HepG2 (cell line): ENCODE results near the gene ERBB4. TPM values are rescaled to one million over a fixed set of nuclear protein-coding genes. Genes with fewer than 3 reads are reported as not detected.

Experiments used
- ATAC-seq: fragments of 200-7000 bp; cut with Tn5 transposase; 3 replicates; pipeline ENCODE4 v1.9.1; 2020; ENCODE audit warnings: mild to moderate bottlenecking, moderate library complexity
- BruUV-seq: library from RNA; stranded (reverse); fragments of 400-500 nt; replicated peaks from 2 replicates; lab custom pipeline; 2021; lab: Mats Ljungman, UMichigan
- CTCF ChIA-PET: fragments of 300-600 bp; formaldehyde crosslinking; extraction: SDS; loops from one replicate; lab custom pipeline; 2021; ENCODE audit warnings: low total read pairs, inconsistent platforms, low intra/inter-chr PET ratio; lab: Yijun Ruan, JAX
- POLR2A ChIA-PET: fragments of 350-600 bp; sonication (Branson Sonifier 250); formaldehyde crosslinking; loops from one replicate; lab custom pipeline; 2020; ENCODE audit warnings: antibody characterized with exemption, inconsistent platforms; lab: Yijun Ruan, JAX
- DNase-seq: peaks from one replicate; pipeline ENCODE4 v3.0.0-alpha.2; 2015; ENCODE audit warnings: low spot score
- FAIRE-seq: peaks from 3 replicates; lab custom pipeline; 2011; peaks lifted over from hg19 to GRCh38; lab: Jason Lieb, UNC
- H2AFZ ChIP-seq: one replicate; pipeline ENCODE4 v1.6.1; 2011; ENCODE audit warnings: low read length, inconsistent platforms
- H3K27ac ChIP-seq: fragments of 300-600 bp; 3 replicates; pipeline ENCODE4 v1.8.0; 2011; ENCODE audit warnings: mixed run types, mild to moderate bottlenecking, mixed read lengths, low read length, inconsistent platforms; ENCODE audit not compliant: insufficient read depth; ENCODE audit errors: extremely low read length
- H3K27me3 ChIP-seq, 2 experiments: fragments of 200-600 bp in 1 of 2; 2 replicates in 1 of 2; 3 replicates in 1 of 2; pipeline versions ENCODE4 v1.6.0 to v1.8.0; 2011; ENCODE audit warnings: low read length in 2 of 2, mild to moderate bottlenecking in 2 of 2, moderate library complexity in 2 of 2, inconsistent platforms in 1 of 2; ENCODE audit not compliant: insufficient read depth in 2 of 2, control insufficient read depth in 1 of 2
- H3K36me3 ChIP-seq, 2 experiments: fragments of 200-600 bp in 1 of 2; replicated peaks in 1 of 2; 2 replicates in 1 of 2; 3 replicates in 1 of 2; pipeline versions ENCODE4 v1.5.1 to v1.8.0; 2011; ENCODE audit warnings: low read length in 2 of 2, inconsistent platforms in 1 of 2; ENCODE audit not compliant: insufficient read depth in 2 of 2, control insufficient read depth in 1 of 2
- H3K4me1 ChIP-seq: 2 replicates; pipeline ENCODE4 v1.5.1; 2012; ENCODE audit warnings: low read length, inconsistent platforms; ENCODE audit not compliant: insufficient read depth
- H3K4me2 ChIP-seq: 2 replicates; pipeline ENCODE4 v1.6.0; 2011; ENCODE audit warnings: low read depth, low read length, inconsistent platforms
- H3K4me3 ChIP-seq, 3 experiments: fragments of 200-600 bp in 1 of 3; sonication (generic), shearing (Covaris generic) in 1 of 3; replicated peaks in 1 of 3; 2 replicates each; pipeline ENCODE4 v1.5.1; 2011 to 2016; ENCODE audit warnings: low read length in 3 of 3, inconsistent platforms in 2 of 3, low read depth in 2 of 3, mild to moderate bottlenecking in 2 of 3, control low read depth in 1 of 3, mixed read lengths in 1 of 3; ENCODE audit not compliant: insufficient read depth in 1 of 3
- H3K79me2 ChIP-seq: one replicate; pipeline ENCODE4 v1.6.1; 2011; ENCODE audit warnings: low read length, inconsistent platforms; ENCODE audit not compliant: insufficient read depth
- H3K9ac ChIP-seq: 2 replicates; pipeline ENCODE4 v1.6.0; 2011; ENCODE audit warnings: mild to moderate bottlenecking, low read depth, low read length, inconsistent platforms; ENCODE audit not compliant: insufficient read depth
- H3K9me3 ChIP-seq: 2 replicates; pipeline ENCODE4 v1.5.1; 2012; ENCODE audit warnings: mild to moderate bottlenecking, low read length
- H4K20me1 ChIP-seq: 2 replicates; pipeline ENCODE4 v1.6.0; 2011; ENCODE audit warnings: inconsistent platforms, mild to moderate bottlenecking, low read length, moderate library complexity; ENCODE audit not compliant: insufficient read depth
- BCLAF1 ChIP-seq: fragments of 450-650 bp; IDR thresholded peaks from 2 replicates; pipeline ENCODE4 v1.6.1; 2017; ENCODE audit warnings: mild to moderate bottlenecking
- CENPBD1 ChIP-seq: sonication (generic); formaldehyde crosslinking; IDR thresholded peaks from 2 replicates; pipeline ENCODE4 v1.8.0; 2022; ENCODE audit warnings: missing genetic modification reagents, low read depth, mild to moderate bottlenecking, borderline replicate concordance
- FOXO1 ChIP-seq: sonication (generic); formaldehyde crosslinking; IDR thresholded peaks from 2 replicates; pipeline ENCODE4 v1.4.0; 2020; ENCODE audit warnings: missing genetic modification reagents
- HNF1A ChIP-seq, 2 experiments: sonication (generic) in 1 of 2; formaldehyde crosslinking in 1 of 2; IDR thresholded peaks; 2 replicates each; pipeline versions ENCODE4 v1.4.0 to v1.6.1; 2016 to 2020; ENCODE audit warnings: borderline replicate concordance in 1 of 2, low read depth in 1 of 2, mild to moderate bottlenecking in 1 of 2, missing genetic modification reagents in 1 of 2
- KMT2B ChIP-seq: IDR thresholded peaks from 2 replicates; pipeline ENCODE4 v1.6.1; 2016; ENCODE audit warnings: missing genetic modification reagents, missing compliant biosample characterization
- MEIS1 ChIP-seq: sonication (generic); formaldehyde crosslinking; IDR thresholded peaks from 2 replicates; pipeline ENCODE4 v1.9.0; 2021; ENCODE audit warnings: mild to moderate bottlenecking, missing genetic modification reagents, moderate library complexity, borderline replicate concordance
- MLLT10 ChIP-seq: sonication (generic); formaldehyde crosslinking; IDR thresholded peaks from 2 replicates; pipeline ENCODE4 v1.4.0; 2020; ENCODE audit warnings: missing genetic modification reagents
- SRF ChIP-seq: IDR thresholded peaks from 2 replicates; pipeline ENCODE4 v1.6.1; 2011; ENCODE audit warnings: mild to moderate bottlenecking, low read depth, low read length, moderate library complexity
- ZBTB49 ChIP-seq: sonication (generic); formaldehyde crosslinking; IDR thresholded peaks from 2 replicates; pipeline ENCODE4 v1.4.0; 2020; ENCODE audit warnings: missing genetic modification reagents, borderline replicate concordance
- ZNF335 ChIP-seq: sonication (generic); formaldehyde crosslinking; IDR thresholded peaks from 2 replicates; pipeline ENCODE4 v1.4.0; 2020; ENCODE audit warnings: missing genetic modification reagents
- ZNF513 ChIP-seq: sonication (generic); formaldehyde crosslinking; conservative IDR thresholded peaks from 2 replicates; pipeline ENCODE4 v1.5.0; 2020; ENCODE audit warnings: missing genetic modification reagents
- ZNF557 ChIP-seq: sonication (generic); formaldehyde crosslinking; IDR thresholded peaks from 2 replicates; pipeline ENCODE4 v1.4.0; 2020; ENCODE audit warnings: missing genetic modification reagents
- ZNF709 ChIP-seq: sonication (generic); formaldehyde crosslinking; IDR thresholded peaks from 2 replicates; pipeline ENCODE4 v1.5.0; 2020; ENCODE audit warnings: mild to moderate bottlenecking, missing genetic modification reagents
- ZNF724P ChIP-seq: sonication (generic); formaldehyde crosslinking; IDR thresholded peaks from 2 replicates; pipeline ENCODE4 v1.8.0; 2022; ENCODE audit warnings: missing genetic modification reagents, borderline replicate concordance
- in situ Hi-C: cut with HindIII; loops from 2 replicates; pipeline ENCODE4 v1.10.0; 2017; ENCODE audit warnings: low pct_unique_long_range_greater_than_20kb; ENCODE audit not compliant: extremely low pct_ligation_motif_present
- intact Hi-C: fragments of 100-400 bp; cut with micrococcal nuclease; formaldehyde crosslinking; loops from one replicate; pipeline ENCODE4 v1.10.0; 2022; ENCODE audit not compliant: unreplicated experiment
- polyA plus RNA-seq, 8 experiments: library from polyadenylated mRNA; depleted of rRNA in 3 of 8; stranded (reverse) in 7 of 8; unstranded in 1 of 8; fragments of >200 nt; fragmentation: Illumina TruSeq in 4 of 8; extraction: Trizol in 4 of 8; gene quantifications; 2 replicates each; pipeline versions ENCODE4 v1.2.1 to v1.2.3, GENCODE V29; 2011 to 2016; ENCODE audit warnings: low read depth in 4 of 8, missing spikeins in 1 of 8, mixed read lengths in 1 of 8; ENCODE audit not compliant: insufficient read depth in 1 of 8
- total RNA-seq, 5 experiments: library from RNA; depleted of rRNA; stranded (reverse); fragments of >200 nt; fragmentation: Illumina TruSeq; extraction: Trizol; gene quantifications; 2 replicates each; pipeline ENCODE4 v1.2.3, GENCODE V29; 2016; ENCODE audit warnings: low read depth in 1 of 5

ERBB4 gene
- total and polyA plus RNA-seq, 2 of the 13 experiments (the other 11 are each of a cell fraction or from before 2014, with no cell fraction given) = not detected

GRCh38 chr2:211359347-211359746 lies 1179.3 kb downstream of the ERBB4 start:
- Histone ChIP-seq H3K9me3 (no peaks in the 10 kb centered on the region), H3K27me3 (no peaks in the 10 kb centered on the region), H3K79me2 (no peaks in the 10 kb centered on the region), H2AFZ (no peak overlapping the region), H3K4me3 (no peak overlapping the region), H4K20me1 (no peaks in the 10 kb centered on the region), H3K4me1 (no peaks in the 10 kb centered on the region), H3K4me2 (no peak overlapping the region), H3K9ac (no peak overlapping the region), H3K36me3 (no peaks in the 10 kb centered on the region), H3K27ac (no peak overlapping the region)
- ATAC-seq (no peak), FAIRE-seq (no peak), DNase-seq (no peak)
- in situ Hi-C loops = no loop called here
- POLR2A ChIA-PET = no interaction called here
- intact Hi-C loops = no loop called here
- CTCF ChIA-PET = no interaction called here
- BruUV-seq = no TSS peak
- TF ChIP-seq FOXO1 (CRISPR knock-in tag) = no peak
- no peak for TF ChIP-seq SRF
- TF ChIP-seq ZNF724P = no peak
- no peak for TF ChIP-seq ZBTB49 (CRISPR knock-in tag)
- TF ChIP-seq BCLAF1 = no peak
- TF ChIP-seq MEIS1 = no peak
- no peak for TF ChIP-seq CENPBD1
- no peak for TF ChIP-seq ZNF513 (CRISPR knock-in tag)
- no peak for TF ChIP-seq HNF1A (IDR thresholded peaks at IDR 0.05; ENCODE audit: low read depth)
- no peak for TF ChIP-seq HNF1A (CRISPR knock-in tag; IDR thresholded peaks at IDR 0.05; ENCODE audit: borderline replicate concordance)
- no peak for TF ChIP-seq ZNF557 (CRISPR knock-in tag)
- no peak for TF ChIP-seq MLLT10 (CRISPR knock-in tag)
- TF ChIP-seq KMT2B (CRISPR knock-in tag) = no peak
- no peak for TF ChIP-seq ZNF335 (CRISPR knock-in tag)
- TF ChIP-seq ZNF709 (CRISPR knock-in tag) = no peak
